ENCODE measurements around the gene RNF151. TPM values are rescaled to one million over a fixed set of nuclear protein-coding genes. Genes with fewer than 3 reads are reported as not detected.

Gene RNF151
- total and polyA plus RNA-seq, 10 of the 15 experiments (the other 5 are each of a cell fraction or from before 2014, with no cell fraction given): 0.17 to 0.56 TPM; not detected in 8

- no peak for TF ChIP-seq NFIC (IDR thresholded peaks at IDR 0.05; ENCODE audit: low read depth, low read length)
- TF ChIP-seq ZNF207 (IDR thresholded peaks at IDR 0.05; ENCODE audit: borderline replicate concordance): peak; percentile 74; the same call in 1 of the 2 replicates
- peak; percentile 67; the same call in 1 of the 2 replicates for TF ChIP-seq CREB1 (IDR thresholded peaks at IDR 0.05; ENCODE audit: low read depth)
- peak; percentile 57 for TF ChIP-seq MXI1 (IDR thresholded peaks at IDR 0.05; ENCODE audit: low read depth, low read length)
- no peak for TF ChIP-seq WRNIP1 (IDR thresholded peaks at IDR 0.05; ENCODE audit: borderline replicate concordance, low read depth, low read length)
- peak in 1 of 2 experiments; percentile 86; a peak in 2 of 3 replicates for TF ChIP-seq EGR1 (IDR thresholded peaks at IDR 0.05; ENCODE audit: borderline replicate concordance in 1 of 2, low read depth in 2 of 2, low read length in 2 of 2)
- no peak for TF ChIP-seq HDAC6 (IDR thresholded peaks at IDR 0.05; ENCODE audit: unreplicated experiment)
- TF ChIP-seq CHD4 (IDR thresholded peaks at IDR 0.05): no peak
- no peak for TF ChIP-seq KDM1A (IDR thresholded peaks at IDR 0.05; ENCODE audit: borderline replicate concordance)
- no peak for TF ChIP-seq NFYA (IDR thresholded peaks at IDR 0.05; ENCODE audit: borderline replicate concordance, low read depth, low read length)
- TF ChIP-seq POLR2AphosphoS5 (IDR thresholded peaks at IDR 0.05; ENCODE audit: low read length): peak; percentile 85
- TF ChIP-seq CUX1 (IDR thresholded peaks at IDR 0.05; ENCODE audit: insufficient replicate concordance, low read depth, low read length): no peak
- TF ChIP-seq MYC (IDR thresholded peaks at IDR 0.05; ENCODE audit: insufficient read depth, insufficient read length, insufficient replicate concordance, low read length, severe bottlenecking): no peak
- TF ChIP-seq NR2C1 (IDR thresholded peaks at IDR 0.05): peak; percentile 66
- peak; percentile 69 for TF ChIP-seq RELA (IDR thresholded peaks at IDR 0.05; ENCODE audit: borderline replicate concordance, partially characterized antibody)
- TF ChIP-seq, protein P1, sequence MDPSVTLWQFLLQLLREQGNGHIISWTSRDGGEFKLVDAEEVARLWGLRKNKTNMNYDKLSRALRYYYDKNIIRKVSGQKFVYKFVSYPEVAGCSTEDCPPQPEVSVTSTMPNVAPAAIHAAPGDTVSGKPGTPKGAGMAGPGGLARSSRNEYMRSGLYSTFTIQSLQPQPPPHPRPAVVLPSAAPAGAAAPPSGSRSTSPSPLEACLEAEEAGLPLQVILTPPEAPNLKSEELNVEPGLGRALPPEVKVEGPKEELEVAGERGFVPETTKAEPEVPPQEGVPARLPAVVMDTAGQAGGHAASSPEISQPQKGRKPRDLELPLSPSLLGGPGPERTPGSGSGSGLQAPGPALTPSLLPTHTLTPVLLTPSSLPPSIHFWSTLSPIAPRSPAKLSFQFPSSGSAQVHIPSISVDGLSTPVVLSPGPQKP (IDR thresholded peaks at IDR 0.05; ENCODE audit: low read depth, low read length): 0 out of 2 replicates have a peak, but pooled peaks have one; percentile 16
- TF ChIP-seq FOXK2 (IDR thresholded peaks at IDR 0.05): no peak
- TF ChIP-seq NR2F1 (conservative IDR thresholded peaks at IDR 0.05): peak; percentile 93
- peak; percentile 88 for TF ChIP-seq SIX5 (IDR thresholded peaks at IDR 0.05; ENCODE audit: low read depth, low read length, severe bottlenecking)
- no peak for TF ChIP-seq TCF12 (IDR thresholded peaks at IDR 0.05; ENCODE audit: low read depth, low read length)
- peak; percentile 54; the same call in 1 of the 2 replicates for TF ChIP-seq TAF1 (IDR thresholded peaks at IDR 0.05; ENCODE audit: borderline replicate concordance, low read depth, low read length)
- TF ChIP-seq MLLT1 (IDR thresholded peaks at IDR 0.05): no peak; the same call in 1 of the 2 replicates
Observed at GRCh38 chr16:1959269-1960039, 7.2 kb upstream of the RNF151 start, which contains the start of gene NDUFB10 (continued).

Data from GM12878 (cell line).